HCT116 (cell line): ENCODE measurements around the gene ABHD10. TPM values are rescaled to one million over a fixed set of nuclear protein-coding genes. Genes with fewer than 3 reads are reported as not detected.

Experiments
- ATAC-seq: fragments of 200-7000 bp; cut with Tn5 transposase; 2 replicates; pipeline ENCODE4 v1.9.1; 2020; ENCODE audit warnings: mild to moderate bottlenecking, moderate library complexity
- BruUV-seq: library from RNA; stranded (reverse); fragments of 400-500 nt; replicated peaks from 2 replicates; lab custom pipeline; 2021; lab: Mats Ljungman, UMichigan
- CTCF ChIA-PET: fragments of 300-600 bp; sonication (Branson Sonifier 250); formaldehyde crosslinking; loops from one replicate; lab custom pipeline; 2021; ENCODE audit warnings: antibody characterized with exemption; lab: Charles Lee
- POLR2A ChIA-PET: fragments of 300-600, 350-600 bp; sonication (Branson Sonifier 250); formaldehyde crosslinking; loops from one replicate; lab custom pipeline; 2021; ENCODE audit warnings: antibody characterized with exemption; lab: Charles Lee
- RAD21 ChIA-PET, 2 experiments: fragments of 300-600 bp; sonication (Branson Sonifier 250); formaldehyde crosslinking; loops; one replicate each; lab custom pipeline; 2023; ENCODE audit warnings: low total read pairs in 2 of 2; ENCODE audit not compliant: uncharacterized antibody in 2 of 2, unreplicated experiment in 2 of 2, low non-redundant PET in 1 of 2; lab: Charles Lee
- DNase-seq: peaks from one replicate; pipeline ENCODE4 v3.0.0-alpha.2; 2010; ENCODE audit warnings: low read depth, low spot score
- H2AFZ ChIP-seq: fragments of 200-600 bp; shearing (Covaris generic), sonication (generic); 2 replicates; pipeline ENCODE4 v1.6.1; 2017; ENCODE audit warnings: low read depth, mixed run types, mixed read lengths, antibody characterized with exemption, low read length; ENCODE audit not compliant: poor library complexity, severe bottlenecking
- H3K27ac ChIP-seq: 2 replicates; pipeline ENCODE4 v1.5.1; 2012; ENCODE audit warnings: low read depth, low read length
- H3K27me3 ChIP-seq: fragments of 200-600 bp; sonication (generic); 2 replicates; pipeline ENCODE4 v1.6.1; 2016; ENCODE audit warnings: mixed run types, low read length, mixed read lengths; ENCODE audit not compliant: insufficient read depth
- H3K36me3 ChIP-seq, 2 experiments: fragments of 200-500 bp in 1 of 2; fragments of 200-600 bp in 1 of 2; sonication (Bioruptor generic) in 1 of 2; sonication (generic) in 1 of 2; 2 replicates each; pipeline versions ENCODE4 v1.5.1 to v1.6.1; 2014 to 2016; ENCODE audit warnings: low read length in 2 of 2, inconsistent platforms in 1 of 2, mixed read lengths in 1 of 2, mixed run types in 1 of 2; ENCODE audit not compliant: insufficient read depth in 2 of 2, control insufficient read depth in 1 of 2
- H3K4me1 ChIP-seq, 2 experiments: fragments of 200-600 bp in 1 of 2; sonication (generic) in 1 of 2; 2 replicates each; pipeline versions ENCODE4 v1.5.1 to v1.6.1; 2012 to 2017; ENCODE audit warnings: low read length in 2 of 2, inconsistent platforms in 1 of 2, mild to moderate bottlenecking in 1 of 2, mixed read lengths in 1 of 2, mixed run types in 1 of 2, moderate library complexity in 1 of 2; ENCODE audit not compliant: insufficient read depth in 2 of 2, control insufficient read depth in 1 of 2
- H3K4me2 ChIP-seq: fragments of 200-600 bp; sonication (generic); 2 replicates; pipeline ENCODE4 v1.6.1; 2017; ENCODE audit warnings: mixed run types, low read length, mixed read lengths
- H3K4me3 ChIP-seq, 2 experiments: fragments of 200-600 bp in 1 of 2; sonication (generic) in 1 of 2; replicated peaks in 1 of 2; 2 replicates each; pipeline ENCODE4 v1.5.1; 2011 to 2016; ENCODE audit warnings: low read length in 2 of 2, control low read depth in 1 of 2, low read depth in 1 of 2, mild to moderate bottlenecking in 1 of 2, mixed read lengths in 1 of 2, mixed run types in 1 of 2
- H3K79me2 ChIP-seq: fragments of 200-600 bp; sonication (generic); 2 replicates; pipeline ENCODE4 v1.6.1; 2017; ENCODE audit warnings: mild to moderate bottlenecking, mixed run types, low read length, moderate library complexity, mixed read lengths; ENCODE audit not compliant: insufficient read depth
- H3K9ac ChIP-seq: fragments of 200-600 bp; sonication (generic); 2 replicates; pipeline ENCODE4 v1.6.1; 2016; ENCODE audit warnings: low read length, mixed read lengths
- H3K9me2 ChIP-seq: fragments of 200-600 bp; sonication (generic), shearing (Covaris generic); 2 replicates; pipeline ENCODE4 v1.6.1; 2017; ENCODE audit warnings: mixed run types, mild to moderate bottlenecking, moderate library complexity; ENCODE audit not compliant: insufficient read depth
- H3K9me3 ChIP-seq, 2 experiments: fragments of 200-500 bp in 1 of 2; fragments of 200-600 bp in 1 of 2; sonication (Bioruptor generic) in 1 of 2; sonication (generic) in 1 of 2; 2 replicates each; pipeline ENCODE4 v1.6.1; 2014 to 2017; ENCODE audit warnings: low read length in 2 of 2, mixed read lengths in 2 of 2, inconsistent platforms in 1 of 2, low read depth in 1 of 2, mild to moderate bottlenecking in 1 of 2, mixed run types in 1 of 2, moderate library complexity in 1 of 2; ENCODE audit not compliant: control insufficient read depth in 1 of 2, insufficient read depth in 1 of 2
- H4K20me1 ChIP-seq: fragments of 200-600 bp; sonication (generic), shearing (Covaris generic); 2 replicates; pipeline ENCODE4 v1.6.1; 2017; ENCODE audit warnings: mixed run types, mild to moderate bottlenecking, moderate library complexity; ENCODE audit not compliant: insufficient read depth
- CBX3 ChIP-seq: IDR thresholded peaks from 2 replicates; pipeline ENCODE4 v1.6.1; 2012; ENCODE audit warnings: low read depth
- ELF1 ChIP-seq: IDR thresholded peaks from 2 replicates; pipeline ENCODE4 v1.6.1; 2012; ENCODE audit warnings: low read depth, borderline replicate concordance
- POLR2AphosphoS5 ChIP-seq: IDR thresholded peaks from 2 replicates; pipeline ENCODE4 v1.6.1; 2011; ENCODE audit warnings: mild to moderate bottlenecking, low read depth, low read length, moderate library complexity
- SRF ChIP-seq: IDR thresholded peaks from 2 replicates; pipeline ENCODE4 v1.6.1; 2012; ENCODE audit warnings: low read depth
- TCF7L2 ChIP-seq: IDR thresholded peaks from 2 replicates; pipeline ENCODE4 v1.7.0; 2011; ENCODE audit warnings: borderline replicate concordance, inconsistent platforms; ENCODE audit not compliant: insufficient read depth, insufficient read length; ENCODE audit errors: extremely low read depth
- ZFX ChIP-seq: fragments of 450-650 bp; IDR thresholded peaks from 2 replicates; pipeline ENCODE4 v1.6.1; 2017
- ZNF274 ChIP-seq: fragments of 200-500 bp; sonication (Bioruptor generic); IDR thresholded peaks from 2 replicates; pipeline ENCODE4 v1.6.1; 2014; ENCODE audit warnings: mild to moderate bottlenecking, low read depth, low read length, inconsistent platforms
- intact Hi-C: fragments of 100-400 bp; cut with micrococcal nuclease; formaldehyde crosslinking; loops from 2 replicates; pipeline ENCODE4 v1.10.0; 2022
- total RNA-seq: library from RNA; stranded (reverse); gene quantifications from one replicate; pipeline ENCODE4 v1.2.1, GENCODE V29; 2021; ENCODE audit not compliant: unreplicated experiment
- TF ChIP-seq, protein P1 (sequence below): IDR thresholded peaks from 2 replicates; pipeline ENCODE4 v1.6.1; 2012
- TF ChIP-seq, protein P2 (sequence below): IDR thresholded peaks from 2 replicates; pipeline ENCODE4 v1.6.1; 2012; ENCODE audit warnings: low read depth

The ABHD10 gene
- total RNA-seq, 1 experiment from 2014 or later, result 295 TPM

DNA sequence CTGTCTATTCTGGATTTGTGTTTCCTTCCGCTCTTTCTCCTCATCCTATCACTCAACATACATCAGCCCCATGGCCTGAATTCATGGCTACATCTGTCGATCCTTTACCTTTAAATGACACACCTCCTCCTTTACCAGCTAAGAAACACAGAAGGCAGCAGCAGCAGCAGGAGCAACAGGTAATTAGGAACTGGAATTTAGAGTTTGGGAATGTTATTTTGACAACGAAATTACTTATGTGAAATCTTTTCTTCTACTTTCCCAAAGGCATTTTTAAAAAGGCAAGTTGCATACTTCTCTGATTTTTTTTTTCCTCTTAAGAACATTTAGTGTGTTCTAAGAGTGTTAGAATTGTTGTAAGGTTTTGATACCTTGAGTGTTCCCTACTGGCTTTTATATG lies 29.1 kb upstream of the ABHD10 start:
- POLR2A ChIA-PET, result interaction anchor here (1.4 kb wide), 1 partner anchor 45 kb away, joined by 3 read pairs; no protein-coding TSS in a partner anchor
- H3K27me3 ChIP-seq, result no peaks in the 10 kb centered on the region
- no peak overlapping the region for H2AFZ ChIP-seq
- H3K4me1 ChIP-seq, result peaks cover 29 to 35% of the 10 kb centered on the region in 2 experiments
- intact Hi-C loops, result no loop called here
- no peaks in the 10 kb centered on the region for H3K9me2 ChIP-seq
- DNase-seq, result no peak
- RAD21 ChIA-PET, result no interaction called here
- H3K27ac ChIP-seq, result peak overlapping the region; percentile 75; the same call in 1 of the 2 replicates
- no peak for TF ChIP-seq ELF1
- TF ChIP-seq POLR2AphosphoS5, result no peak
- TF ChIP-seq ZFX, result no peak
- TF ChIP-seq ZNF274, result no peak
- TF ChIP-seq, protein P1, sequence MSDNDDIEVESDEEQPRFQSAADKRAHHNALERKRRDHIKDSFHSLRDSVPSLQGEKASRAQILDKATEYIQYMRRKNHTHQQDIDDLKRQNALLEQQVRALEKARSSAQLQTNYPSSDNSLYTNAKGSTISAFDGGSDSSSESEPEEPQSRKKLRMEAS, result no peak
- no peak for TF ChIP-seq SRF
- no peak for TF ChIP-seq CBX3
- TF ChIP-seq, all 23 proteins: peak for 0
- Histone ChIP-seq H3K9me3 (no peaks in the 10 kb centered on the region), H3K36me3 (peaks cover 21 to 47% of the 10 kb centered on the region in 2 experiments), H3K9ac (no peak overlapping the region), H3K79me2 (no peaks in the 10 kb centered on the region), H3K4me2 (no peak overlapping the region), H3K4me3 (no peak overlapping the region), H4K20me1 (no peaks in the 10 kb centered on the region)
- no TSS peak for BruUV-seq
- CTCF ChIA-PET, result interaction anchor here (0.6 kb wide), 1 partner anchor 55 kb away, joined by 3 read pairs; no protein-coding TSS in a partner anchor
- no peak for ATAC-seq

DNA sequence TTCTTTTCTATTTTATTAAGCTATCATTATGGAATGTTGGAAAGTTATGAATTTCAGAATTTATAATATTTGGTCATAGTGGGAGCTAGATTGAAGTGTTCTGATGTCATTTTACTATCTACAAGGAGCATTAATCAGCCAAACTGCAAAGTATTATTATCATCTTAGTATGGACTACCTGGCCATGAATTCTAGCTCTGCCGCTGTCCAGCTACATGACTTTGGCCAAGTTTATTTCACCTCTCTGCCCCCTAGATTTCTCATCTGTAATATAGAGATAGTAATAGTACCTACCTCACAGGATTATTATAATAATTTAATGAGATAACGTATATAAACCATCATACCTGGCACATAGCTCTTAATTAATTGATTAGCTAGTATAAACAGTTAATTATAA lies 27.8 kb upstream of the ABHD10 start:
- Histone ChIP-seq H3K79me2 (no peaks in the 10 kb centered on the region), H3K36me3 (peaks cover 21 to 48% of the 10 kb centered on the region in 2 experiments), H3K4me2 (no peak overlapping the region), H3K27ac (peak overlapping the region; percentile 11; the same call in 1 of the 2 replicates), H3K9me2 (no peaks in the 10 kb centered on the region), H3K4me3 (no peak overlapping the region), H3K9ac (no peak overlapping the region), H3K27me3 (no peaks in the 10 kb centered on the region), H3K4me1 (peaks cover 24 to 35% of the 10 kb centered on the region in 2 experiments), H4K20me1 (no peaks in the 10 kb centered on the region), H2AFZ (no peak overlapping the region), H3K9me3 (no peaks in the 10 kb centered on the region)
- BruUV-seq, result no TSS peak
- intact Hi-C loops, result no loop called here
- ATAC-seq, result no peak
- RAD21 ChIA-PET, result no interaction called here
- CTCF ChIA-PET, result interaction anchor here (0.8 to 1.7 kb wide), 4 partner anchors 11 to 63 kb away, joined by 3 to 10 read pairs (median 4); no protein-coding TSS in a partner anchor
- DNase-seq, result no peak
- TF ChIP-seq, protein P2, sequence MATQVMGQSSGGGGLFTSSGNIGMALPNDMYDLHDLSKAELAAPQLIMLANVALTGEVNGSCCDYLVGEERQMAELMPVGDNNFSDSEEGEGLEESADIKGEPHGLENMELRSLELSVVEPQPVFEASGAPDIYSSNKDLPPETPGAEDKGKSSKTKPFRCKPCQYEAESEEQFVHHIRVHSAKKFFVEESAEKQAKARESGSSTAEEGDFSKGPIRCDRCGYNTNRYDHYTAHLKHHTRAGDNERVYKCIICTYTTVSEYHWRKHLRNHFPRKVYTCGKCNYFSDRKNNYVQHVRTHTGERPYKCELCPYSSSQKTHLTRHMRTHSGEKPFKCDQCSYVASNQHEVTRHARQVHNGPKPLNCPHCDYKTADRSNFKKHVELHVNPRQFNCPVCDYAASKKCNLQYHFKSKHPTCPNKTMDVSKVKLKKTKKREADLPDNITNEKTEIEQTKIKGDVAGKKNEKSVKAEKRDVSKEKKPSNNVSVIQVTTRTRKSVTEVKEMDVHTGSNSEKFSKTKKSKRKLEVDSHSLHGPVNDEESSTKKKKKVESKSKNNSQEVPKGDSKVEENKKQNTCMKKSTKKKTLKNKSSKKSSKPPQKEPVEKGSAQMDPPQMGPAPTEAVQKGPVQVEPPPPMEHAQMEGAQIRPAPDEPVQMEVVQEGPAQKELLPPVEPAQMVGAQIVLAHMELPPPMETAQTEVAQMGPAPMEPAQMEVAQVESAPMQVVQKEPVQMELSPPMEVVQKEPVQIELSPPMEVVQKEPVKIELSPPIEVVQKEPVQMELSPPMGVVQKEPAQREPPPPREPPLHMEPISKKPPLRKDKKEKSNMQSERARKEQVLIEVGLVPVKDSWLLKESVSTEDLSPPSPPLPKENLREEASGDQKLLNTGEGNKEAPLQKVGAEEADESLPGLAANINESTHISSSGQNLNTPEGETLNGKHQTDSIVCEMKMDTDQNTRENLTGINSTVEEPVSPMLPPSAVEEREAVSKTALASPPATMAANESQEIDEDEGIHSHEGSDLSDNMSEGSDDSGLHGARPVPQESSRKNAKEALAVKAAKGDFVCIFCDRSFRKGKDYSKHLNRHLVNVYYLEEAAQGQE, result peak; percentile 29
- no peak for TF ChIP-seq TCF7L2
- POLR2A ChIA-PET, result interaction anchor here (1.0 to 1.4 kb wide), 5 partner anchors 15 to 46 kb away, joined by 3 to 4 read pairs (median 3); partner anchors contain the start of gene ABHD10
